Left cardiac atrium (tissue), 4 donors: ENCODE data around the gene PSMG4. TPM values are rescaled to one million over a fixed set of nuclear protein-coding genes. Genes with fewer than 3 reads are reported as not detected.

Experiments used
- ATAC-seq, 2 donors: fragments of 200-7000 bp; cut with Tn5 transposase; one replicate each; pipeline ENCODE4 v1.9.1; 2020; ENCODE audit warnings: mild to moderate bottlenecking in 2 of 2, moderate library complexity in 2 of 2
- DNase-seq: peaks from one replicate; pipeline ENCODE4 v3.0.0-alpha.2; 2020
- intact Hi-C, 2 donors: fragments of 100-400 bp; cut with DNase I; formaldehyde crosslinking; loops; one replicate each; pipeline versions ENCODE4 v1.14.1 to v1.15.1; 2022 to 2023
- total RNA-seq, 2 donors: library from RNA; stranded (reverse); fragmentation: NEBNext Ultra II Directional; extraction: Animal tissue kit (Norgen Biotek cat#: 25700); gene quantifications; one replicate each; pipeline ENCODE4 v1.2.1, GENCODE V29; 2021
- donor health status: DM: no; HTN: yes; CAD: no.
- donor health status: DM: no; HTN: yes; CAD: no; lungs with severe emphysema.
- donor health status: DM: yes; HTN: yes; CAD: no.
- donor health status: Dilated cardiomyopathy.

PSMG4 gene
- total RNA-seq, 2 donors from 2014 or later: 6.7 to 8.8 TPM

GRCh38 chr6:3268680-3269079 is 9.9 kb downstream of the PSMG4 start:
- ATAC-seq (no peak), DNase-seq (no peak)
- intact Hi-C loops: no loop called here

GRCh38 chr6:3269281-3269975 is 10.7 kb downstream of the PSMG4 start:
- intact Hi-C loops: no loop called here
- ATAC-seq: no peak
- no peak for DNase-seq

- intact Hi-C loops: no loop called here
- ATAC-seq (no peak), DNase-seq (no peak)
Measured at GRCh38 chr6:3270258-3270657, 11.5 kb downstream of the PSMG4 start.

- DNase-seq: no peak
- intact Hi-C loops: no loop called here
- no peak for ATAC-seq
Measured at GRCh38 chr6:3271756-3272155, 13.0 kb downstream of the PSMG4 start.

- no peak for DNase-seq
- intact Hi-C loops: no loop called here
- no peak for ATAC-seq
Measured at GRCh38 chr6:3272911-3273547, 14.3 kb downstream of the PSMG4 start.

GRCh38 chr6:3273707-3274521 is 15.2 kb downstream of the PSMG4 start:
- DNase-seq (no peak), ATAC-seq (no peak)
- intact Hi-C loops: no loop called here

DNA sequence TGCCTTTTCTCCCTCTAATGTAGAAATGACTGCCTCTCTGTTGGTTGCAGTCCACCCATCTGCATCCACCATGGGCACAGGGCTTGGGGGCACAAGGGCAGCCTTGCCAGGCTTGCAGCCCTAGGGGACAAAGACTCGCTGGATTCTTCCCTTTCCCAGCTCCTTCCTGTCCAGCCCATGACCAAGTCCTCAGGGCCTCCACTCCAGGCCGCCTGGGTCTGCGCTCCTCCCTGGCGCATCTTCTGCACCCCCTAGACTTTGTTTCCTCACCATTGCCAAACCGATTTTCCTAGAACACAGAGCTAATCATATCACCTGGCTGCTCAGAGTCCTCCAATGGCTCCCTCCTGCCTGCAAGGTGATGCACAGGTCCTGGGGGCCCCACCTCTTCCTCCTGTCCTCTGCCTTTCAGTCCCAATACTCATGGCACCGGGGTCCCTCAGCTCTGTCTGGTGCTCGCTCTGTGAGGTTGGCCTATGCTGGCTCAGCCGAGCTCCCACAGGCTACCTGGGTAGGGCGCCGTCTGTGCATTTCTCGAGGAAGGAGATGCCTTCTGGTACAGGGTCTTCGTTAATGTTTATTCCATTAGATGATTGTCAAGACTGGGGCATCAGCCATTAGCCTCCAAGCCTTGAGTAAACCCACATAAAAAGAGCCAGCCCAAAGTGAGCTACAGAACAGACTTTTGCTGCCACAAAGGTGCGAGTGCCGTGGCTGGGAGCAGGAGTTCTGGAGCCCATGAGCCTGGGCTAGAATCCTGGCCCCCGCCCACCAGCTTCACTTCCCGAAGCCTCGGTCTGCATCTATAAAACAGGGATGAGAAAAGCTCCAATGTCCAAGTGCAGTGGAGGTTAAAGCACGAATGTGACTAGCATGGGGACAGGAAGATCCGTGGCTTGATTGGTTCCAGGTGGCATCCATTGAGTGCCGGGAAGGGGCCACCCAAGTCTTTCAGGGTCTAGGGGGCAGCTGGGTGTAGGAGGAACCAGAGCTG is 17.7 kb downstream of the PSMG4 start:
- intact Hi-C loops: loop anchor here in 1 of 2 donors (5.0 kb wide), 1 partner anchor 456 kb away; no protein-coding TSS in a partner anchor
- DNase-seq (no peak), ATAC-seq (no peak)

DNA sequence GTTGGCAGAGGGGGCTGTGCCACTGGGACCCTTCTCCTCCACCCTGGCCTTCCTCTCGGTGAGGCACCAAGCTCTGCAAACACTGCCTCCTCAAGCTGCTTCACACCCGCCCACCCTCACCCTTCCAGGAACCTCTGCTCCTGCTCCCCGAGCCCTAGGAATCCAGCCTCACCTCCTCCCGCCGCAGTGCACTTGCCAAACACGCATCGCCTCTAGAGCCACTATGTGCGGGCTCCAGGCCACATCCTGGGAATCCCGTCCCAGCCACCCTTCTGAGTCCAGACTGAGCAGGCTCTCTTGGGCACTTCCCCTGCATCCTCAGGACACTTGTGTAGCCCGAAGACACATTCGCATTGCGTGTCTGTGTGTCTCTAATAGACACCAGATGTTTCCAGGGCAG is 18.5 kb downstream of the PSMG4 start:
- ATAC-seq: no peak
- no peak for DNase-seq
- intact Hi-C loops: loop anchor here in 1 of 2 donors (5.0 kb wide), 1 partner anchor 455 kb away; no protein-coding TSS in a partner anchor

- no peak for ATAC-seq
- intact Hi-C loops: loop anchor here in 1 of 2 donors (5.0 kb wide), 1 partner anchor 454 kb away; no protein-coding TSS in a partner anchor
- DNase-seq: no peak
Measured at GRCh38 chr6:3277851-3278416, 19.2 kb downstream of the PSMG4 start.

DNA sequence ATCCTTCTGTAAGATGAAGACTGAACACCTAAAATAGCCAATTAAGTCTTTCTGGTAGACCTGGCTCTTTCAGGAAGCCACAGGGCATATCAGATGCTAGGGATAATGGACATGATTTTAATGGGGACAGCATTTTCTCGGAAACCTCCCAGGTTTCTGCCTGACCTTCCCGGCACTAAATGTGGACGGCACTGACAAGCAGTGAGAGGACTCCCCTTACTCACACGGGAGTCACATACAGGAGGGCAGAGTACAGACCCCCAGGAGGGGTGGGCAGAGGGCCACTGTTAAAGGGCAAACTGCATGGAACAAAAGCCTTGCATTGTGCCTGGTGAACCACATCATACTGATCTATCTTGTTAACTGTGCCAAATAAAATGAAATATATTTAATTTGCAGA is 19.9 kb downstream of the PSMG4 start:
- no peak for ATAC-seq
- intact Hi-C loops: loop anchor here (1.0 to 5.0 kb wide), 2 partner anchors 454 to 455 kb away; no protein-coding TSS in a partner anchor
- DNase-seq: no peak

GRCh38 chr6:3280091-3280490 is 21.3 kb downstream of the PSMG4 start:
- intact Hi-C loops: loop anchor here (10.0 kb wide), 2 partner anchors 705 to 725 kb away; no protein-coding TSS in a partner anchor
- no peak for DNase-seq
- no peak for ATAC-seq

- no peak for ATAC-seq
- intact Hi-C loops: loop anchor here (10.0 kb wide), 2 partner anchors 704 to 724 kb away; no protein-coding TSS in a partner anchor
- no peak for DNase-seq
Measured at GRCh38 chr6:3280866-3281465, 22.2 kb downstream of the PSMG4 start.

- intact Hi-C loops: loop anchor here (10.0 kb wide), 2 partner anchors 703 to 723 kb away; no protein-coding TSS in a partner anchor
- DNase-seq (no peak), ATAC-seq (peak; percentile 32 to 81)
Measured at GRCh38 chr6:3281631-3282475, 23.1 kb downstream of the PSMG4 start.

DNA sequence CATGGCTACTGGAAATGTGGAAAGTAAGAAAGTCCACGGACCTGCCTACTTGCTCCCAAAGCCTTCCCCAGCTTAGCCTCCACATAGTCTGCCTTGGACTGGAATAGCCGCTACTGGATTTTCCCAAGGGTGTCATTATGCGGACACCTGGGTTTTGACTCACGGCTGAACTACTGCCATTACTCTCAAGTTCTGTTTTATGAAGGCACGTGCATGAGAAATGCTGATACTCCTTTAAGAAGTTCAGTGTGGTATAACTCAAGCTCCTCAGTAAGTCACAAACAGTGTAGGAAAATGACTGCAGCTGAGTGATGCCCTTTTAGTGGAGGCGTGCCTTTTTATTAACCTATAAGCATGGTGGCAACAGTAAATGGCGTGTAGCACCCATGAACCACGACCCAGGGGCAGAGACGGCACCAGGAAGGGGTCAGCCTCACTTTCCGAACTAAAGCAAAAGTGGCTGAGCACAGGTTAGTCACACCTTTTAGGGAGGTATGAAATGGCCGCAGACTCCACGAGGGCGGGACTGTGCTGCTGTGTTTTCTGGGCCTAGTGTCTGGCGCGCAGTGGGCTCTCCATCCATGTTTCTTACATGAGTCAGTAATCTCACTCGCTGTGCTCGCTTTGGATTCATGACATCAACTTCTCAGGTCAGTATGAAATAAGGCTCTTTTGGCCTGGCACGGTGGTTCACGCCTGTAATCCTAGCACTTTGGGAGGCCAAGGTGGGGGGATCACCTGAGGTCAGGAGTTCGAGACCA is 23.9 kb downstream of the PSMG4 start:
- intact Hi-C loops: loop anchor here (10.0 kb wide), 2 partner anchors 702 to 722 kb away; no protein-coding TSS in a partner anchor
- DNase-seq (no peak), ATAC-seq (peak in 1 of 2 donors; percentile 4)

DNA sequence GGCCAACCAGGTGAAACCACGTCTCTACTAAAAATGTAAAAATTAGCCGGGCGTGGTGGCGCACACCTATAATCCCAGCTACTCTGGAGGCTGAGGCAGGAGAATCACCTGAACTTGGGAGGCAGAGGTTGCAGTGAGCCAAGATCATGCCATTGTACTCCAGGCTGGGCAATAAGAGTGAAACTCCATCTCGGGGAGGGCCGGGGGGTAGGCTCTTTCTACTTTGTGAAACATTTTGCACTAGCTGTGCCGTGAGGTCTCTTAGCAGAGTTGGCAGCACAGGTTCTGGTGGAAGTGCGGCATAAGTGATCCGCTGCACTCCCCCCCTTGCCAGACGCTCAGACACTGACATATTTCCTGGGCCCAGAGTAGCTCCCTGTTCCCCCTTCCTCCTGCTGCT is 24.5 kb downstream of the PSMG4 start:
- DNase-seq: no peak
- intact Hi-C loops: loop anchor here (10.0 kb wide), 2 partner anchors 702 to 722 kb away; no protein-coding TSS in a partner anchor

More for the DNA sequence above, 24.5 kb downstream of the PSMG4 start:
- ATAC-seq: no peak
